Medulla oblongata (tissue), 1 donor: ENCODE measurements around the gene KRTAP19-8.

Experiments used
- DNase-seq: peaks from one replicate; pipeline ENCODE4 v3.0.0-alpha.2; 2015; ENCODE audit errors: extremely low spot score

Gene KRTAP19-8

DNA sequence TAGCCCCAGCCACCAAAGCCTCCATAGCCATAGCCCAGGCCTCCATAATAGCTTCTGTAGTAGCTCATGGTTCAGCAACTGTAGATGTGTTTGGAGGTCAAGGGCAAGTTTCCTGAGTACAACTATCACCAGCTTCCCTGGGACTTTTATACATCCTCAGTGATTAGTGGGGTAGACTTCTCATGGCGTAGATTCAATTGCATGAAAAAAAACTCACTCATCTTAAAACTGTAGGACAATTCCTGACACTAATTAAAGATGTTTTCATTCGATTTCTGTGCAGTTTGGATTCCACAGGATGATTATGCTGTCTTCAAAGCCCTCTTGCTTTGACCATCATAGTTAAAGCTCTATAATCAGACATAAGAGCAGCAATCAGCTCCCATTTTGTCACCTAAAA, at the start of gene KRTAP19-8:
TSS of gene KRTAP19-8 (minus strand) at position 101 of the 400 bp plus-strand sequence. CDS start at position 68, 33 bp downstream.
- DNase-seq, result no peak

GRCh38 chr21:31087639-31088473, 49.6 kb upstream of the KRTAP19-8 start:
- DNase-seq, result no peak

DNA sequence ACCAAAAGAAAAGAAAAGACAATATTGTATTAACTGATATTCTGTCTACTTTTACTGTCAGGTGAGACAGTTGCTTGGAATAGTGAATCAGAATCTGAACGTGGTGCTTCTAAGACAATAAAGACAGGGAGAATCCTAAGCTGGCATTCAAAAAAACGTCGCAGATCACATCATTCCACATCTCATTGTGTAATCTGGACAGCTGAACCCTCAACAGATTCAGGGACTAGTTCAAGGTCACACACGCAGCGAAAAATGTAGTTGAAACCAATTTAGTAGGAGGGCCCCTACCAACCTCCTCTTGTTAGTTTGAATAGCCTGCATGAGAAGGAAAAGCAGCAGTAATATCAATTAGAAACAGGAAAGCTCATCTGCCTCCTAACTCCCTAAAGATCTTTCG, 46.4 kb upstream of the KRTAP19-8 start:
- DNase-seq, result no peak

GRCh38 chr21:31078796-31079195, 40.5 kb upstream of the KRTAP19-8 start:
- DNase-seq, result no peak

GRCh38 chr21:31078216-31078615, 39.9 kb upstream of the KRTAP19-8 start:
- DNase-seq, result no peak

DNA sequence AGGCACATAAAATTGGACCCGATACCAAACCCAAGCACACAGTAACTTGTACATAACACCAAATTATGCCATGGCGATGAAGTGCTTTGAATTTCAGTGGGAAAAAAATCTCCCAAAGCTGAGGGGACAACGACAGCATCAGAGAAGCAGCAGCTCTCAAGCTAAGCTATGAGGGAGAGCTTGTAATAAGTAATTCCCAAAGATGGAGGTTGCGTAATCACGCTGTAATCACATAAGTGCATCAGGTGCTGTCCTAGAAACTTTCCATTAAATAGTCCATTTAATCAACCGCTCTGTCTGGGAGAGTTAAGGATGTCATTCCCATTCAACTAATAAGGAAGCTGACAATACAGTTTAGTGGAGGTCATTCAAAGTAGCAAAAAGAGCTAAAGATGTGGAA, 37.6 kb upstream of the KRTAP19-8 start:
- DNase-seq, result no peak

DNA sequence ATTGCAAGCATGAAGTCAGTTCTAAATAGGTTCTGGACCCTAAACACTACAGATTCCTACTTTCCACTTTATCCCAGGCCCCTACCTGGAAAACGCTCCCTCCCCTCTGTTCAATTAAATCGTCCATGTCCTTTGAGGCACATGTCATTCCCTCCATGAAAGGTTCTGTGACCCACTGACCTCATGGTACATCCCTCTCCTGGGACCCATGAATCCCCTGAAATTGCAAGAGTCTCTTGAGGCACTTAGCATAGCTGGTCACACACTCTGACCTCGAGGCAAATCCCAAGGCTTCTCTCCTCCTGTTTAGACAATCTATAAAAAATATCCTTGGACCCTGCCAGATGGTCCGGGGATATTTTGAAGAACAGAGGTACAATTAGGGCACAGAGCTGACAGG, 34.3 kb upstream of the KRTAP19-8 start:
- no peak for DNase-seq

GRCh38 chr21:31064803-31065202, 26.5 kb upstream of the KRTAP19-8 start:
- DNase-seq, result no peak

GRCh38 chr21:31052489-31053142, 14.3 kb upstream of the KRTAP19-8 start:
- DNase-seq, result no peak

GRCh38 chr21:31050577-31051157, 12.4 kb upstream of the KRTAP19-8 start:
- no peak for DNase-seq

DNA sequence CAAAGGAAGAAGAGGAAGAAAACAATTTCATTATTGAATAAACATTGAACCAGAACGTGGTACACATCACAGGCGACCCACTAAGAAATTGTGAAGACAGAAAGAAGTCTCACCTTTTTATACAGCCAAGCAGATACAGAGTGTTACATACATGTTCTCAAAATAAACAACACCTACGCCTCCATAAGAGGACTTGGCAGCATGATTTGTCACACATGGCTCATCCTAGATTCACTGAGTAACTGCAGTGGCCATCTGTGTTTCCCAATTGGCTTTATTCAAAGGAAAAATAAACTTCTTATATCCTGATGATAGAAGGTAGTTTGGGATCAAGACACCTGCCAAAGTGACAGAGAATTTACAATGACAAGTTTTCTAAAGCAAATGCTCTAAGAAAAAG, 7.6 kb upstream of the KRTAP19-8 start:
- DNase-seq, result no peak

- DNase-seq, result no peak
Measured at GRCh38 chr21:31043471-31043870, 5.2 kb upstream of the KRTAP19-8 start.

GRCh38 chr21:31042080-31042464, 3.8 kb upstream of the KRTAP19-8 start:
- no peak for DNase-seq

DNA sequence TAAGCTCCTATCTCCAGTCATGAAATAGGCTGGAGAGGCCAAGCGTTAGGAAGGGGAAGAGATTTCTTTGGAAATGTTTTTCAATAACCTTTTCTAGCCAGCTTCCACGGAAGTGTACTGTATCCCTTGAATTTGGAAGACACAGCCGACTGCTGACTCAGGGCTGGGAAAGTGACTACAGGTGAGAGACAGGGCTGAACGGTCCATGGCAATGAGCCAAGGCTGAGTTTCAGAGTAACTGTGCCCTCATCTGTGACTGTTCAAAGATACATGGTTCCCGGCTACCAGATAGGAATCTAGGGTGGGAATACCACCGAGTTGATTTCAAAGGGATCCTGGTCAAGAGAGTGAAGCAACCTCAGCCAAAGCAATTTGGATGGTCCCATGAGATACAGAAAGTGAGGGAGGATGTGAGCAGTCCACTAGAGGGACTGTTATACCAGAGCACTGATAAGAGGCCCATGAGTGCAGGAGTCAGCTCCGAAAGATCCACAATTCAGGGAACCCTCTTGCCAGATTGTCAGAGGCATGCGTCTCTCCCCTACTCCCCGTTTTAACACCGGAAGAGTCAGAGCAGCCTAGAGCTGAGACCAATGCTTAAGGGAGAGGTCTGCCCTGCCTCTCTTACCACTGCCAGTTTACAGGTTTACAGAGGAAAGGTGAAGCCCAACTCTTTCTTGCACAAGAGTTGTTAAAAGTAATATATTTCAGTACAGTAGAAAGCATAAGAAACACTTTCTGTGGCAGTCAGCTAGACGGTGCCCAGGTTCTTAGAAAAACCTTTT, 3.2 kb upstream of the KRTAP19-8 start:
- DNase-seq, result no peak

DNA sequence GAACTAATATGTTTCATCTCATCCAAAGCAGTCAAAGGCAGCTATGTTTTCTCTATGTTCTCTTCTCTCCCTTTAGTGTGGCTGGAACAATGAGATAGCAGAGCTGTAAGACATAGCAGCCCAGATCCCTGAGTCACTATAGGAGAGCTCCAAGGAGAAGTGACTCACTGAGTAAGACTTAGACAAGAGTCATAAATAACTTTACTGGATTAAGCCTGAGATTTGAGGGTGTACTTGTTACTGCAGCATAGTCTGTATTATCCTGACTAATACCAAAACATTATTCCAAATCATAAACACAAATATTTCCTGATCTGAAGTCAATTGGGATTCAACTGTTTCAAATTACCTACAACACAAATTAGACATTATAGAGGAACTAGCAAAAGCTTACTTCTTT, 3.9 kb downstream of the KRTAP19-8 start:
- DNase-seq, result no peak

- DNase-seq, result no peak
Measured at GRCh38 chr21:31030367-31031106, 7.7 kb downstream of the KRTAP19-8 start.

GRCh38 chr21:31023680-31024079, 14.6 kb downstream of the KRTAP19-8 start:
- no peak for DNase-seq

DNA sequence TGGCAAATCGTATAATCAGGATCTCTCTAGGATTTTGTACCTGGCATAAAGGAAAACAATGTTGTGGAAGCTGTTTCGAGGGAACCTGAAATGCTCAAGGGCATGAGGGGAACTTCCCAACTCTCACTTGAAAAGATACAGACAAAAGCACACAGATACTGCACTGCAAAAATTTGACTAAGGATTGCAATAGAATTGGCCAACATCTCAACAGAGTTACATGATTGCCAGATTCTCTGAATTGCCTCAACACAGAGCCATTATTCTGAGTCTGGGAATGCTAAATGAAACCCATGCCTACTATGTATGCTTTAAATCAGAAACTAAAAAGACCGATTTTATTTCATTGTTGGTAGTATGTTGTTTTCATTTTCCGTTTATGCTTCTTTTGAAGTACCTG, 16.0 kb downstream of the KRTAP19-8 start:
- DNase-seq, result peak; percentile 37

DNA sequence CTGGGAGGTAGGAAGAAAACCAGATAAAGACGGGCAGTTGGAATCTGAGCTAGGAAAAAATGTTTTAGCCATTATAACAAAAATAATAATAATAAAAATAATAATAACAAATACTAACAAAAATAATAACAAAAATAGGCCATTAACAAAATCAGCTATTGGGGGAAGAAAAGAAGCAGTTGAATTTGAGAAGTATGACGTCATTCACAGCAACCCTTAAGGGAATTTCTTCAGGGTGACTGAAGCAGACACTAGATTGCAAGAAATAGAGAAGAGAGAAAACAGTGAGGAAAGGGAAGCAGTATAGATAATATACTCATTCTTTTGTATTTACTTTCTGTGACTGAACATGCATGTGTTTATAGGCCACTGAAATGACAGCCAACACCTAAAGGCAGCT, 20.0 kb downstream of the KRTAP19-8 start:
- no peak for DNase-seq

- DNase-seq, result no peak
Measured at GRCh38 chr21:31014891-31015290, 23.4 kb downstream of the KRTAP19-8 start.
